Activated CD4-positive, alpha-beta T cell treated with anti-CD3 and anti-CD28 coated beads, Interleukin-2, amount 50 U/mL, for 48 hours (primary cell): ENCODE measurements around the gene NFATC2.

ENCODE experiments used
- DNase-seq, 2 experiments: peaks; one replicate each; pipeline ENCODE4 v3.0.0-alpha.2; 2020

NFATC2 gene

DNA sequence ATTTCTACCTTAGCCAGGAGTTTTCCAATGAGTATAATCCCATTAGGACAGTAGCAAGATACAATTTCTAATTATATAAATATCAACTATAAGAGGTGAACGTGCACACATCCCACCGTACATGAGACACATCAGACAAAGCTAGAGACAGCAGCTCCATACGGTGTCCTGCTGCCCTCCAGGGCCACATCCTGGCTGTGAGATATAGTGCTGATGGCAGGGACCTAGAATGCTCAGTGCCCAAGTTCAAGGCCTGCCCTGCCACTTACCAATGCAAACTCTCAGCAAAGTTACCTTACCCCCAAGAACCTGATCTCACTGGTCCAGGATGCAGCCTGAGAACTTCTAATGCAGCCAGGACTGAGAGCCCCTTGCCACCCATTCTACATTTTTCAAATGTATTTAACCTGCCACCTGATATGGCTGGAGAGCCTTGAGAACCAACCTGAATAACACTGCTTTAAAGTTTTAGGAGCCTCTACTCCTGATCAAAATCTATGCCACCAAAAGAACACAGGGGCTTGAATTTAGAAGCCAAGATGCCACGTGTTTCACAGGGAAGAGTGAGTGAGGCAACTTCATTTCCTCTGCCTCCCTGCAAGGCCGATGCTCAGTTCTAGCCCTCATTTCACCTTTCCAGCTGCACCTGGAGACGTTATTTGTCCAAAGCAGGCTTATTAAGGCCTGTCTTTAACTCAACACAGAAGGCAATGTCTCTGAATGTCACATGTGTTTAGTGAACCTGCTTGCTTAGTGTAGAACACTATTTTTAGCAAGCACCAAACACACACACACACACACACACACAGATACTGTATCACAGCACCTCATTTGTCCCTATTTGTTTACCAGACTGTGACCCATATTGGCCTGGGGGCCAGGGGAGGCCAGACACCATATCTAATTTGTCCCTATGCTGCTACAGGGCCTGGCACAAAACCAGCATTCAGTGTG lies 6.1 kb downstream of the NFATC2 start:
- DNase-seq, result no peak

DNA sequence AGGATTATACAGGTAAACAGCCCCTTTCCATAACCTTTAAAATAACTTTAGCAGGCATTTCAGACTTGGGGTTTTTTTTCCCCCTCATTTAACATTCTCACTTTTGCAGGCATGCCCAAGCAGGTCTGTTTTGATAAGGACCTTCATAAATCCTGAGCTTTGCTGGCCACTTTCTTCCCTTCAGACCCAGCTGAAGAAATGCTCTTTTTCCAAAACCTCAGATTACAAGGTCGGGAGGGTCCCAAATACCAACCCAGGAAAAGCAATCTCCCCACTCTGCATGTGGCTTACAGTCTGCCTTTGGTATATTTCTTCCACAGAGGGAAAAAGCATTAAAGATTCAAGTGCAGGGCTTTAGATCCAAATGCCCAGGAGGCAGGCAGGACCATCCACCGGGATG lies 6.8 kb downstream of the NFATC2 start:
- no peak for DNase-seq

DNA sequence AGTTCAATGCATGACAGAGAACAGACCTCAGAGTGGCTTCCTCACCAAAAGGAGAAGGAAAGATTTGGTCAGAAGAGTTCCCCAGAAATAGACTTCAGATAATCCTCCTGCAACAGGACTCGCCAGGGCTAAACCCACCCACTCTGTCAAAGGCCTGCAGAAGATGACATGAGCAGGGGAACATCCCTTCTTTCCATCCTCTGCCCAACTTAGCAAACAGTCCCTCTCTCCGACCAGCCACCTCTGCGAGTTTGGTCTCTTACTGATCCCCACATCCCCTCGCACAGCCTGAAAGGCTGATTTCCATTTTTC lies 7.5 kb downstream of the NFATC2 start:
- DNase-seq, result peak; percentile 47 to 55

DNA sequence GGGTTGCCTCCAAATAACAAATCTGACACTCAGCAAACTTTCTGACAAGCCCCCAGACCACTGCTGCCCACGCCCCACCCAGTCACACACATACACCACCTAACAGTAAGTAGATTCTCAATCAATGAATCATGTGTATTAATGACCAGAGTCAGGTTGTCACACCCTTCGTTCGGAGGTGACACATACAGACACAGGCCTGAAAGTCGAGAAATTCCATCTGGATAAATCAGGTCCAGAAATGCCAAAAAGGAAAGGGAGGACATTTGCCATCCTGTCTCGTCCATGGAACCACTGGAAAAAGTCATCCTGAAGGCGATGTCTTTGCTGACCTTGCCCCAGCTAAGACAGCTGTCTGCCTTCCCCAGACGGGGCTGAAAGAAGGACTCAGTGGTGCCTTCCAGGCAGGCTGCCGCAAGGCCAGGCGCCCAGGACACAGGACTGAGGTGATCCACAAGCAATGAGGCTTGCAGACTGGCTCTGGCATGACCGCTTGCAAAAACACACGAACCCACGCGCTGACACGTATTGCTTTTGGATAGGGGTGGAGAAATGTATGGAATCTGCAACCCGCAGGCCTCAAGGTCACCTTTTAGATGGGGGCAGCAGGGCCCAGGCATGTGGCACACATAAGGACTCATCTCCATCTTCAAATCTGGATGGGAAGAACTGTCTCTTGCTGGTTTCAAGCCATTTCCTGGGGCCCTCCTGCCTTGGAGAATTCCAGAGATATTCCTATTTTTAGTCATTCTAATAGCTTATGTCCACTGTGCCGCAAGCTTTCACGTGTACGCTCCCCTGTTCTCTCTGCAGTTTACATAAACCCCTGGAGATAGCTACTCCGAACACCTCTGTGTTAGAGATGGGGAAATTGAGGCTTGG lies 9.0 kb downstream of the NFATC2 start:
- no peak for DNase-seq

DNA sequence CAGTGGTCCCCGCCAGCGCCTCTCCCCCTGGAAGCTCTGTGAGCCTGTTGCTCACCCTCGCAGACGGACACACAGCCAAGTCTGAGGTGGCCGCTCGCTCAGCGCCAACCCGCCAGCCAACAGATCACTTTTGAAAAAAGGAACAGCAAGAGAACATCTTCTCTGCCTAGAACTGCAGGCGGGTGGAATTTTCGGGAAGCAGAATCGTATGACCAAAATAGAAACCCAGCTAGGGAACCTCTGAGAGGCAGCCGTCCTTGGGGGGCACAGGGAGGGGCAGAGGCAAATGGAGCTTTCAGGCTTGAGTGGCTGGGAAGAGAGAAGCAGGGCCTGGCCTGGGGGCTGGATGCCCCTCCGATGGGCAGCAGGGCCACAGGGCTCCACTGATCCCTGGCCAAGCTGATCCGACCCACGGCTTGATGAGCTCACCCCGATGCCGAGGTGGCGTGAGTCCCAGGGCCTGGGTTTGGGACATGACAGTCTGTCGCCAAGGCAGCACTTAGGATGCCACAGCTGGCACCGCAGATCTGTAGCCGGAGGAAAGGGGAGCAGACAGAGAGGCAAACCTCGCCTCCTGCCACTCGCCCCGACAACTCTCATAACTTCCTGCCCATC lies 9.8 kb downstream of the NFATC2 start:
- no peak for DNase-seq

DNA sequence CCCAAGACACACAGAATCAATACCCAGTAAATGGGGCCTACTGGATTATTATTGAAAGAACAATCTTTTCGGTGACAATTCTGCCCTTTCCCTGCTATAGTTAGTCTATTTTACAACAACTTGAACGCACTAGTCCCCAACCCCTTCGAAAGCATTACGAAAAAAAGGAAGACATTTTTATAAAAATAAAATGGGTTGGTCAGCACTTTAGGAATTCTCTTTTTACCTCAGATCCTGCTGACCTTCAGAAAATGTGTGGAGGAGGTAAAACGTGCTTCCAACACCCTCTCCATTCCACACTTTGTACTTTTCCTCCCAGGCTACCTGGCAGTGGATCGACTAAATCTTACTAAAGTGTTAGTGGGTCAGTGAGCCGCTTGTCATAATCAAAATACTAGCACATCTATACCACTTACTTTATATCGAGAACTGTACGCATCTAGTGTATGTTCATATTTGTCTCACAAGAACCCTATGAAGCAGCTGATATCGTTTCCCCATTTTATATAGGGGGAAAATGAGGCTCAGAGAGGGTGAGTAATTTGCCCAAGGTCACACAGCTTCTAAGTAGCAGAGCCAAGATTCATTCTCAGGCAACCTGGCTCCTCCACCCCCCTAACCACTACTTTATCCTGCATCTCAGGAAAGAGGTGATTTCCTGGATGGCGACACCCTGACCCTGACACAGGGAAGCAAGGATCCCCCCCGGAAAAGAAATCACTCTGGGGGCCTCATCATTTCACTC lies 10.6 kb downstream of the NFATC2 start:
- no peak for DNase-seq

DNA sequence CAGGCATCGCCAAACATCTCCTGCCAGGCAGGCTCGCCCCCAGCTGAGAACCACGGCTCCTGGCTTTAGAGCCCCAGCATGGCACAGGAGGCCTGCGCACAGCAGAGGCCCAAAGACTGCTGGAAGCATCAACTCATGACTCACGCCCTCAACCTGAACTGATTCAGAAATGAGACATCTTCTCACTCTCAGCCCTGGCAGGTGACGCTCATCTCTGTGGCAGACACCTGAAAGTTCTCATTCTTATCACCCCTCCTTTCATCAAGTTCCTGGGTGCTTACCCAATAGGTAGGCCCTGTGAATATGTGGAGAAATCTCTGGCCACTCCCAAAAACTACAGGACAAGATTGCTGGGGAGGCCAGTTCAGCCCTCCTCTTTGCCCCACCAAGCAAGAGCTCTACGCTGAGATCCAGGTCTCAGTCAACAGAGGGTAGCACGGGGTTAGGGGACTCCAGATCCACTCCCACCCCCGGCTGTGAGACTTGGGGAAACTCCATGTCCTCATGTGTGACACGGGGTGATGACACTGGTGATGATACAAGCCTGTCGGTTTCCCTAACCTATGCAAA lies 11.3 kb downstream of the NFATC2 start:
- peak; percentile 77 to 85 for DNase-seq

DNA sequence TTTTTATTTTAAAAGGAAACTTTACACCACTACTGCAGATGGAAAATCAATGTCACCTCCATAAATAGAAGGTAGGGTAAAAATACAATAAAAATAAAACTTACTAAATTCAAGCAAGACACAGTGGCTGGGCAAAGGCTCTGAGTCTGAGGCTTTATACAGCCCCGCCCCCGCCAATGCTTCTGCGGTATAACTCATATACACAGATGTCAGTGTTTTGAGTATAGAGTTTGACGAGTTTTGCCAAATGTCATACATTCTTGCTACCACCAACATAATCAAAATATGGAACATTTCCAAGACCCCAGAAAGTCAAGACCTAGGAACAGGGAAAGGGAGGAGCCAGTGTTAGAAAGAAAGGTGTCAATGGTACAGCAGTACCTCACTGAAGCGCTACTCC lies 12.8 kb downstream of the NFATC2 start:
- peak; percentile 86 to 89 for DNase-seq

DNA sequence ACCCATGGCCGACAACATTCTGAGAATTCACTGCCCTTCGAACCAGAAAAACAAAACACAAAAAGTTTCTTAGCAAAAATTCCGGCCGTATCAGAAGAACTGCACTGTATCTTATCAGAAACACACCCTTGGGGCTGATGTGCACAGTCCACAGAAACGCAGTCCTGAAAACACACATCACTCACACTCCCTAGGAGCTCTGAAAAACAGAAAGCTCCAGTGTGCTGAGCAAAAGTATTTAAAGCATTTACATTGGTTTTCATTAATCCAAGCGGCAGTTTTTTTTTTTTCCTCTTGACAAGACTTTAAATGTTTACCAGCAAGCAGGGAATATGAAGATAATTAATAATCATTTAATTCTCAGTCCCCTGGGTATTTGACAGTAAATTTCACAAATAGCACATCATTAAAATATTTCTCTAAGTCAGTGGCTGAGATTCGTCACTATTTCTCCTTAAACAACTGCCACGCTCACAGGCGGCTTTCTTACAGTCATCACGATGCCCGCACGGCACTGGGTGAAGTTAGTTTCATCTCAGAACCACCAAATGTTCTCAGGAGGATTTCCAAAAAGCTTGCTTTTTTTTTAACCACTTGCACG lies 13.3 kb downstream of the NFATC2 start:
- DNase-seq, result peak; percentile 72 to 80

DNA sequence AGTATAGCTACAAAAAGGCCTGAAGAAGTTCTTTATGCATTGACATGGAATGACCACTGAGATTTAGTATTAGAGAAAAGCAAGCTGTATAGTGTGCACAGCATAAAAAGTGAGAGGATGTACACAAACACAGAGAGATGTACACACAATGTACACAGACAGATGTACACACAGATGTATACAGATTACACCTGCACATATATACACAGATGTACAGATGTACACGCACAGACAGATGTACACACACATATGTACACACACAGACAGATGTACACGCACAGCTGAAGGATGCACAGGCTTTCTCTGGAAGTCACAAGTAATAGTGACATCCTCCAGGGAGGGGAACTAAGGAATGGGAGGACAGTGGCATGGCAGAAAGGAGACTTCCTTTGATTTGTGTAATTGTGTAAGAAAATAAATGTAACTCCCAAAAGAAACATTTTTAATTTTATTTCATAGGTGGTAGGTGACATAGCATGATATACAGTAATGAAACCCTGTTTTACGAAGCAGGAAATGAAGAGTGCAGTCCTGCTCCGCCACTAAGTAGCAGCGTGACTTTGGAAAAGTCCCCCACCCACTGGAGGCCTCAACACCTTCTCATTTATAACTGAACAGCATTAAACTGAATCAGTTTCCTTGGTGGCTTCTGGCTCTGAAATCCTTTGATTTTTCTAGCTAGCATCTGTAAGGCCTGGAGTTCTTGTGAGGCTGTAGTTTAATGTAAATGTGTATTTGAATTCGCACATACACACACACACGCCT lies 14.1 kb downstream of the NFATC2 start:
- peak; percentile 60 to 76 for DNase-seq

DNA sequence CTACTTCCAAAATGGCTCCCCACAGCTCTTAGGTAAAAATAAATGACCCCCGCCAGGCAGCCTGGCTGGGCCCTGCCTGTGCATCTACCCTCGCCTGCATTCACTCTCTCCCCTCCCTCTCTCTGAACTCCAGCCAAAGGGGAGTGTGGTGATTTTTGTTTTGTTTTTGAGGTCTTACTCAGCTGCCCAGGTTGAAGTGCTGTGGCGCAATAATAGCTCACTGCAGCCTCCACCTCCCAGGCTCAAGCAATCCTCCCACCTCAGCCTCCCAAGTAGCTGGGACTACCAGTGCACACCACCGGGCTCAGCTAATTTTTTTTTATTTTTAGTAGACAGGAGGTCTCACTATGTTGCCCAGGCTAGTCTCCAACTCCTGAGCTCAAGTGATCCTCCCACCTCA lies 15.8 kb downstream of the NFATC2 start:
- no peak for DNase-seq

DNA sequence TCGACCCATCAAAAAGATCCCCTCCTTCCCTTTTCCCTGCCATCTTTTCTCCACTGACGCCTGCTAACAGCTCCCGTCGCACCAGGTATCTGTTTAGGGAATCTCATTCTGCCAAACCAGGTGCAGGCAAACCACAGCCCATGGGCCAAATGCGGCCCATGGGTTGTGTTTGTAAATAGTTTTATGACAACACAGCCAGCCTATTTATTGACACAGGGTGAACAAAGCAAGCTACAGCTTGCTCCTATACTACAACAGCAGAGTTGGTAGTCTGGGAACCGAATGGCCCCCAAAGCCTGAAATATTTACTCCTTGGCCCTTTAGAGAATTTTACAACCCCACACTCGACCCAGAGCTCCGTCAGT lies 16.4 kb downstream of the NFATC2 start:
- DNase-seq, result no peak

DNA sequence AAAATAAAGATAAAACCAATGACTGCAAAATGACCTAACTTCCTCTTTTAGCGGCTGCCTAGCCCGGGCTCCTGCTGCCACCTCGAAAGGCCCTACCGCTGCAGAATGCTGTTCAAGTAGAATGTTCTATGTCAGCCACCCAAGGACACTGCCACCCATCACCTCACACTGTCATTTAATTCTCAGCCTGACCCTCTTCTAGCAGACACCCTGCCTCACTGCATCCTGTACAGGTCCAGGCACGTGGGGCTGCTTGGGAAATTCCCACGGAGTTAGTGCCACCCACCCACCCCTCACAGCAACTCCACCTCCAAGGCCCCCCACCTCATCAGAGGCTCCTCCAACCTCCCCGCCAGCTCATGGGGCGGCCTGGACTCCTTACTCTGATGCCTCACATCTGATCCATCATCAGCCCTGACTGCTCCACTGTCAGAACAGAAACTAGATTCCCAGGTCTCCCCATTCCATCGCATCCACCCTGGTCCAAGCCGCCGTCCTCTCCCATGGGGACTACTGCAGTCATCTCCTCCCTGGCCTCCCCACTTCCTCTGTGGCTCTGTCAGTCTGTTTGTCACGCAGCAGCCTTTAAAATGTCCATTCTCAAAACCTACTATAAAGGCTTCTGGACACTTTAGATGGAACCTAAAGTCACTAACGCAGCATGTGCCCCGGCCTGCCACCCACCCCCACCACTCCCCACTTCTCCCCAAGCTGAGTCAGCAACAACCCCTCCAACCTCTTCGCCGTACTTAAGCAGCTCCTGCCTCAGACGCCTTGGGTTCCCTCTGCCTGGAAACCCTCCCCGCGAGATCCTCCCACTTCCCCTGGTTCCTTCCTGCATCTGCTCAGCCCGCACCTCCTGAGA lies 17.0 kb downstream of the NFATC2 start:
- peak; percentile 58 to 71 for DNase-seq

DNA sequence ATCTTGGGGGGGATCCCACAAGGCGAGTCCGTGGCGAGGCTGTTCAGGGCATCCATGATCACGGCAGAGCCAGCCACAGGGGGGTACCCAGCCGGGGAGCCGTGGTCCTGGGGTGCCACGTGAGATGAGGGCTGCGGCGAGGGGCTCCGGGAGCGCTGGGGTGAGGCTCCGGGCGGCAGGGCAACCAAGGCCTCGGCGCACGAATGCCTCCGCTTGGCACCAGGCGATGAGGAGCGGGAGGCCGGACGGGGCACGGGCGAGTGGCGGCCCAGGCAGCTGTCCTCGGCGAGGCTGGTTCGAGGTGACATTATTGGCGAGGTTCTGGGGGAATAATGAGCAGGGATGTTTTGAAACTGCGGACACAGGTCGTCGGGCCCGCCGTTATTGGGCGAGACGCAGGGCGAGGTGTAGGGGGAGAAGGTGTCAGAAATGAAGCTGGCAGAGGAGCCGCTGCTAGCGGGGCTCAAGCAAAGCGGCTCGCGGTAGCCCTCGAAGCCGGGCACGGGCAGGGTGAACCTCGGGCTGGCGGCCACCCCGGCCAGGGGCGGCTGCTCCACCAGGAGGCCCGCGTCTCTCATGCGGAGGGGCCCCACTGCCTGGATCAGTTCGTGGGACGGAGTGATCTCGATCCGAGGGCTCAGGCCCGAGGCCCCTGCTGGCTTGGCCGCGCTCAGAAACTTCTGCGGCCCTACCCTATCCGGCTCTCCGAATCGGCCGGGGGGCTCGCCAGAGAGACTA lies 19.1 kb downstream of the NFATC2 start:
- DNase-seq, result no peak

DNA sequence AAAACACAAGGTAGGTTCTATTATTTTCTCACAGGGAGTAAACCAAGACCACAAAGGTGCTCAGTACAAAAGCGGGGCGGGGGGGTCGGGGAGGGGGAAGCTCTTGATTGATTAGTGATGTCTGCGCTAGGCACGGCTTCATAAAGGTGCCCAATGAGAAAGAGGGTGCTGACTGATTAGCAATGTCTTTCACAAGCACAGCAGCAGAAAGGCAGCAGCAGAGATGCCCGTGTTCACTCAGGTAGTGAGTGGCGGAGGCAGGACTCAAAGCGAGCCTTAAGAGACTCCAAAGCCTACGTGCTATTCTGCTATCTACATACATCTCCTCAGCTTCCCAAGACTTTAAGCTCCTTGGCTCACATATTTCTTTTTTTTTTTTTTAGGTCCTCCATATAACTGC lies 20.3 kb downstream of the NFATC2 start:
- no peak for DNase-seq

DNA sequence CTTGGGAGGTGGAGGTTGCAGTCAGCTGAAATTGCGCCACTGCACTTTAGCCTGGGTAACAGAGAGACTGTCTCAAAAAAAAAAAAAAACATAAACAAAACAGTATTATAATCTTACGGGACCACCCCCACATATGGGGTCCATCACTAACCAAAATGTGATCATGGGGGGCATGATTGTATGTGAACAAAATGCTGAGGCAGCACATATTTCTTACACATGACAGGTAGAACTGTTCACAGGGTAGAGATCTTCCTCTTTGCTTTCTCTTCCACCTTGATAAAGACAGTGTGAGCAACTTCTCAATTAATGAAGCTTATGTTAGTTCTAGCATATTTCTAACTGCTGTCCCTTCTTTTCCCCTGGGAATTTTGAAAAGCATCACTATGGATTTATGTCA lies 24.7 kb downstream of the NFATC2 start:
- DNase-seq, result no peak

DNA sequence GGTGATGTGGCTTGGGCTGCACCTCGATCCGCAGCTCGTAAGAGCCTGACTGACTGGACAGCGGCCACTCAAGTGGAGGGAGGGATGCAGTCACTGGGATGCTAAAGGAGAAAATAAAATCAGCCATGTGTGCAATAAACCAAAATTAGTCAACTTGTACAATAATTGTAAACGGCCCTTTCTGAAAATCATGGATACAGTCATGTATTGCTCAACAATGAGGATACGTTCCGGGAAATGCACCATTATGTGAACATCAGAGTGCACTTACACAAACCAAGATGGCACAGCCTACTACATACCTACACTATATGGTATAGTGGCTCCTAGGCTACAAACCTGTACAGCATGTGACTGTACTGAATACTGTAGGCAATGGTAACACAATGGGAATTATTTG lies 25.7 kb downstream of the NFATC2 start:
- DNase-seq, result no peak

DNA sequence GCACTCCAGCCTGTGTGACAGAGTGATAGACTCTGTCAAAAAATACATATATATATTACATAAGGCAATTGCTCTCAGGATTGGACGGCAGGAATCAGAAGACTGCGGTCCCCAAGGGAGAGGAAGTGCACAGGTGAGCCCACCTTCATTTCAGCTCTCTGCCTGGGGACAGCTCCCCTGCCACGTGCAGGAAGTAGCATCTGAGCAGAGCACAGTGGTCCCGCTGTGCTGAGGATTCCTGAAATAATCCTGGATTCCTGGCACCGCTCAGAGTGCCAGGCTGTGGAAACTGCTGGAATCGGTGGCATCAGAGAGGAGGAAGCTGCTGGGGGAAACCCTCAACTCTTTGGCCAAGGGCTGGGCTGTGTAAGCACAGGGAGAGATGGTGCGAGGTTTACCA lies 27.7 kb downstream of the NFATC2 start:
- DNase-seq, result no peak

DNA sequence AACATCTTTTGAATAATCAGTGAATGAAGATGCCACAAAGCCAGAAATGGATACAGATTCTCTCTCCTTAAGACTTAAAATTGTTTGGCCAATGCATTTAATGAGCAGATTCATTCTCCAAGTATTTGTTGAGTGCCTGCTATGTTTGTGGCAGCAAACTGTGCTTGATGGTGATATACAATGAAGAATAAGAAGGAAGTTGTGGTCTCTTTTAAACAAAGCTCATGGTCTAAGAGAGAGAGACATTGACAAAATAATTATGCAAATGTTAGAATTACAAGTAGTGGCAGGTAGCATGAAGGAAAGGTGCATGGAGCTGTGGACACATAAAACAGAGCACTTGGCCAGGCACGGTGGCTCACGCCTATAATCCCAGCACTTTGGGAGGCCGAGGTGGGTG lies 28.3 kb downstream of the NFATC2 start:
- DNase-seq, result no peak

DNA sequence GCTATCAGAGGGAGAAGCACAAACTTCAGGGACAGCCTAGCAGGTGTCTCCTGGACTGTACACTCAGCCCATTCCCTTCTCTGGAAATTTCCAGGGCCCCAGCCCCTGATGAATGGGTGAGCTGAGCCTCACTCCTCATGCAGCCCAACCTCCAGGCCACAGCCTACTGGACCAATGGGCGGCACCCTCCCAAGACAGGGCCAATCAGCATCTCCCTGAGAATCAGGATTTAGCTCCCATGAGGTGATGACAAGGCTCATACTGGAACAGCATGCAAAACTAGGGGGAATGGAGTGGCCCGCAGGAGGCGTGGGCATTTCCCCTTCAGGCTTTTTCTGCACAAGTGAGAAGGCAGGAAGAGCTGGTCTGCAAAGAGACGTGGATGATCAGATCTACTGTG lies 29.0 kb downstream of the NFATC2 start:
- no peak for DNase-seq
